GM23338 (cell line): Measurements from ENCODE around the gene FUT1. TPM values are rescaled to one million over a fixed set of nuclear protein-coding genes. Genes with fewer than 3 reads are reported as not detected.
A peak's percentile ranks its signal among the peaks of the same experiment; 100 is the strongest.

Source experiments
- ATAC-seq: fragments of 200-7000 bp; cut with Tn5 transposase; 3 replicates; pipeline ENCODE4 v1.9.1; 2020
- DNase-seq: peaks from one replicate; pipeline ENCODE4 v3.0.0-alpha.2; 2015; ENCODE audit warnings: low spot score
- H2AFZ ChIP-seq: fragments of 200-600 bp; sonication (generic); 2 replicates; pipeline ENCODE4 v1.8.0; 2016; ENCODE audit warnings: antibody characterized with exemption, mild to moderate bottlenecking, moderate library complexity
- H3F3A ChIP-seq: fragments of 200-600 bp; sonication (generic); replicated peaks from 2 replicates; pipeline ENCODE4 v1.8.0; 2017; ENCODE audit warnings: antibody characterized with exemption, mixed run types, low read depth
- H3K27ac ChIP-seq: fragments of 200-600 bp; sonication (generic); 2 replicates; pipeline ENCODE4 v1.6.1; 2016; ENCODE audit warnings: low read depth
- H3K27me3 ChIP-seq: fragments of 200-600 bp; sonication (generic); 2 replicates; pipeline ENCODE4 v1.8.0; 2016; ENCODE audit warnings: mild to moderate bottlenecking, mixed run types, moderate library complexity; ENCODE audit not compliant: insufficient read depth
- H3K36me3 ChIP-seq: fragments of 200-600 bp; sonication (generic); 2 replicates; pipeline ENCODE4 v1.8.0; 2016; ENCODE audit warnings: mild to moderate bottlenecking; ENCODE audit not compliant: insufficient read depth
- H3K4me1 ChIP-seq: fragments of 200-600 bp; sonication (generic); 2 replicates; pipeline ENCODE4 v1.8.0; 2016; ENCODE audit warnings: mild to moderate bottlenecking, moderate library complexity; ENCODE audit not compliant: insufficient read depth
- H3K4me2 ChIP-seq: fragments of 200-600 bp; sonication (generic); 2 replicates; pipeline ENCODE4 v1.7.1; 2017; ENCODE audit warnings: mixed run types
- H3K4me3 ChIP-seq: fragments of 200-600 bp; sonication (generic); 2 replicates; pipeline ENCODE4 v1.6.1; 2016; ENCODE audit warnings: mixed run types
- H3K79me2 ChIP-seq: fragments of 200-600 bp; sonication (generic); replicated peaks from 2 replicates; pipeline ENCODE4 v1.8.0; 2017; ENCODE audit warnings: mild to moderate bottlenecking; ENCODE audit not compliant: insufficient read depth
- H3K9me2 ChIP-seq: fragments of 200-600 bp; sonication (generic); 2 replicates; pipeline ENCODE4 v1.8.0; 2017; ENCODE audit not compliant: insufficient read depth
- H4K20me1 ChIP-seq: fragments of 200-600 bp; sonication (generic); replicated peaks from 2 replicates; pipeline ENCODE4 v1.8.0; 2017; ENCODE audit warnings: mild to moderate bottlenecking; ENCODE audit not compliant: insufficient read depth
- H3K27ac Mint-ChIP-seq: 2 replicates; pipeline ENCODE4 v1.8.0; 2020; ENCODE audit warnings: inconsistent platforms, mild to moderate bottlenecking, moderate library complexity, mixed read lengths
- H3K27me3 Mint-ChIP-seq: 3 replicates; pipeline ENCODE4 v1.8.0; 2022; ENCODE audit warnings: low read depth, mild to moderate bottlenecking, moderate library complexity, mixed read lengths, inconsistent platforms; ENCODE audit not compliant: insufficient read depth, poor library complexity
- H3K36me3 Mint-ChIP-seq: 3 replicates; pipeline ENCODE4 v1.8.0; 2021; ENCODE audit warnings: low read depth, mild to moderate bottlenecking, inconsistent platforms, moderate library complexity, mixed read lengths
- H3K4me1 Mint-ChIP-seq: 3 replicates; pipeline ENCODE4 v1.8.0; 2020; ENCODE audit warnings: mild to moderate bottlenecking, inconsistent platforms, mixed read lengths
- H3K4me3 Mint-ChIP-seq: 3 replicates; pipeline ENCODE4 v1.8.0; 2021; ENCODE audit warnings: moderate library complexity, mild to moderate bottlenecking, inconsistent platforms, mixed read lengths
- H3K9me3 Mint-ChIP-seq: 3 replicates; pipeline ENCODE4 v1.8.0; 2020; ENCODE audit warnings: moderate library complexity, mild to moderate bottlenecking, inconsistent platforms, mixed read lengths
- CREB1 ChIP-seq: fragments of 250-450 bp; sonication (Bioruptor Pico); IDR thresholded peaks from 2 replicates; pipeline ENCODE4 v1.5.0; 2020; ENCODE audit warnings: low read depth, mild to moderate bottlenecking, moderate library complexity
- CTCF ChIP-seq, 2 experiments: fragments of 200-600 bp in 1 of 2; sonication (generic) in 1 of 2; conservative IDR thresholded peaks; 2 replicates each; pipeline versions ENCODE4 v1.5.1 to v1.6.1; 2016 to 2017; ENCODE audit warnings: antibody characterized with exemption in 2 of 2, low read depth in 2 of 2, mild to moderate bottlenecking in 2 of 2, moderate library complexity in 1 of 2
- ETS1 ChIP-seq: IDR thresholded peaks from 2 replicates; pipeline ENCODE4 v1.6.1; 2016; ENCODE audit warnings: antibody characterized with exemption
- EZH2 ChIP-seq: fragments of 200-600 bp; sonication (generic); IDR thresholded peaks from one replicate; pipeline ENCODE4 v1.8.0; 2017; ENCODE audit warnings: antibody characterized with exemption, mild to moderate bottlenecking, low read depth; ENCODE audit not compliant: unreplicated experiment
- EZH2phosphoT487 ChIP-seq: fragments of 200-600 bp; sonication (generic); IDR thresholded peaks from one replicate; pipeline ENCODE4 v1.8.1; 2018; ENCODE audit warnings: antibody characterized with exemption; ENCODE audit not compliant: unreplicated experiment
- JUNB ChIP-seq: IDR thresholded peaks from one replicate; pipeline ENCODE4 v1.6.1; 2016; ENCODE audit warnings: antibody characterized with exemption; ENCODE audit not compliant: unreplicated experiment
- NANOG ChIP-seq: IDR thresholded peaks from 2 replicates; pipeline ENCODE4 v1.6.1; 2016; ENCODE audit warnings: antibody characterized with exemption, borderline replicate concordance
- POLR2AphosphoS5 ChIP-seq: IDR thresholded peaks from 2 replicates; pipeline ENCODE4 v1.6.1; 2016; ENCODE audit warnings: antibody characterized with exemption, low read depth
- REST ChIP-seq: IDR thresholded peaks from one replicate; pipeline ENCODE4 v1.6.1; 2018; ENCODE audit warnings: antibody characterized with exemption; ENCODE audit not compliant: unreplicated experiment
- STAT1 ChIP-seq: IDR thresholded peaks from one replicate; pipeline ENCODE4 v1.6.1; 2016; ENCODE audit warnings: antibody characterized with exemption; ENCODE audit not compliant: unreplicated experiment
- ZNF114 ChIP-seq: fragments of 250-450 bp; sonication (Bioruptor Pico); IDR thresholded peaks from 2 replicates; pipeline ENCODE4 v1.5.0; 2020; ENCODE audit warnings: mild to moderate bottlenecking, moderate library complexity
- ZNF331 ChIP-seq: fragments of 250-450 bp; sonication (Bioruptor Pico); IDR thresholded peaks from 2 replicates; pipeline ENCODE4 v1.5.0; 2020; ENCODE audit warnings: low read depth, mild to moderate bottlenecking, moderate library complexity
- ZNF462 ChIP-seq: fragments of 250-450 bp; sonication (Bioruptor Pico); IDR thresholded peaks from 2 replicates; pipeline ENCODE4 v1.5.0; 2020; ENCODE audit warnings: mild to moderate bottlenecking, moderate library complexity
- polyA plus RNA-seq: library from polyadenylated mRNA; unstranded; fragments of >200 nt; fragmentation: Nextera tagmentation; extraction: Ambion mirVana; gene quantifications from 2 replicates; pipeline ENCODE4 v1.2.1, GENCODE V29; 2016
- total RNA-seq: library from RNA; depleted of rRNA; stranded (reverse); fragments of >200 nt; shearing (Covaris generic); gene quantifications from 2 replicates; pipeline ENCODE4 v1.2.3, GENCODE V29; 2014

The FUT1 gene
- total and polyA plus RNA-seq, 2 experiments from 2014 or later = 4.4 to 20.8 TPM

- H3K27me3 Mint-ChIP-seq = peaks cover 36% of the 10 kb centered on the region
- no peak for ATAC-seq
- Histone ChIP-seq H3K79me2 (peaks cover 6% of the 10 kb centered on the region), H3K9me2 (no peaks in the 10 kb centered on the region), H3K36me3 (no peaks in the 10 kb centered on the region), H3F3A (peaks cover 9% of the 10 kb centered on the region; the same call in 1 of the 2 replicates), H3K27me3 (no peaks in the 10 kb centered on the region), H3K4me2 (no peak overlapping the region), H3K27ac (no peak overlapping the region), H3K4me1 (peaks cover 38% of the 10 kb centered on the region), H2AFZ (no peak overlapping the region), H4K20me1 (no peaks in the 10 kb centered on the region), H3K4me3 (no peak overlapping the region)
- H3K27ac Mint-ChIP-seq = peak overlapping the region; percentile 70; the same call in 1 of the 2 replicates
- no peak for TF ChIP-seq EZH2phosphoT487
- no peak for TF ChIP-seq EZH2
- no peak for TF ChIP-seq ZNF331 (CRISPR knock-in tag)
- no peak for TF ChIP-seq ETS1
- no peak for TF ChIP-seq JUNB
- TF ChIP-seq POLR2AphosphoS5 = no peak
- no peak for TF ChIP-seq ZNF114 (CRISPR knock-in tag)
- no peak for TF ChIP-seq NANOG
- no peak for TF ChIP-seq ZNF462 (CRISPR knock-in tag)
- TF ChIP-seq CREB1 = no peak
- no peak for TF ChIP-seq STAT1
- TF ChIP-seq CTCF (conservative IDR thresholded peaks at IDR 0.05; ENCODE audit: low read depth in 2 of 2) = no peak
- TF ChIP-seq REST = no peak
- H3K36me3 Mint-ChIP-seq = peaks cover 8% of the 10 kb centered on the region; the same call in 2 of the 3 replicates
- peaks cover 38% of the 10 kb centered on the region for H3K4me1 Mint-ChIP-seq
- H3K4me3 Mint-ChIP-seq = peak overlapping the region; percentile 9; the same call in 1 of the 3 replicates
- H3K9me3 Mint-ChIP-seq = no peaks in the 10 kb centered on the region; the same call in 1 of the 3 replicates
- DNase-seq = no peak
These were observed 4.2 kb upstream of the FUT1 start for GRCh38 chr19:48756686-48757085.
